Stimulated activated effector memory CD8-positive, alpha-beta T cell treated with anti-CD3 and anti-CD28 coated beads, Interleukin-12 subunit alpha, Interleukin-12 subunit beta, amount 100 ng/mL, for 72 hours (primary cell): ENCODE measurements around the gene FAM217A.

ENCODE experiments used
- ATAC-seq: fragments of 150-1000 bp; cut with Tn5 transposase; 2 replicates; pipeline ENCODE4 v1.10.0; 2021
- DNase-seq, 2 donors: peaks; one replicate each; pipeline ENCODE4 v3.0.0; 2021 to 2022; ENCODE audit warnings: low spot score in 2 of 2
- H3K27ac Mint-ChIP-seq: one replicate; pipeline ENCODE4 v1.8.0; 2022; ENCODE audit warnings: mild to moderate bottlenecking, mixed read lengths
- H3K36me3 Mint-ChIP-seq: one replicate; pipeline ENCODE4 v1.8.0; 2022; ENCODE audit warnings: mild to moderate bottlenecking, mixed read lengths
- H3K4me1 Mint-ChIP-seq: one replicate; pipeline ENCODE4 v1.8.0; 2022; ENCODE audit warnings: mixed read lengths
- H3K4me3 Mint-ChIP-seq: one replicate; pipeline ENCODE4 v1.8.0; 2022; ENCODE audit warnings: mild to moderate bottlenecking, mixed read lengths
- H3K9me3 Mint-ChIP-seq: one replicate; pipeline ENCODE4 v1.8.0; 2022; ENCODE audit warnings: mixed read lengths

Gene FAM217A

DNA sequence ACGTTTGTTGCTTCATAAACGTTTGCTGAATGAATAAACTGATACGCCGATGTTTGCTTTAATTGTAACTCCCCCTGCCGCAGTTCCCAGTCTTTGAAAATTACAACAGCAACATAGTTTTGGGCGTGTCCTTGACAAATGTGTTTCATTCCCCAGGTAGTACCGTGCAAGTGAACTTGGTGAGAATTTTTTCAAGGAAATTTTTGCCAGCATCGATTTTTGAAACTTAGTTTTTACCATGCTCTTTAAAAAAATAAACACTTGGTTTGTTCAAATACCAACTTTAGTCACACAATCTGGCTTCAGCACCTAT, 60.1 kb downstream of the FAM217A start:
- Mint-ChIP-seq H3K4me3 (peak overlapping the region; percentile 91), H3K27ac (peak overlapping the region; percentile 98), H3K9me3 (no peaks in the 10 kb centered on the region), H3K4me1 (peaks cover 53% of the 10 kb centered on the region), H3K36me3 (peaks cover 60% of the 10 kb centered on the region)
- ATAC-seq: no peak
- no peak for DNase-seq
